LNCaP clone FGC (cell line): ENCODE data around the gene ARFGEF2.

Experiments used
- DNase-seq: peaks from one replicate; pipeline ENCODE4 v3.0.0-alpha.2; 2011; ENCODE audit warnings: low read depth
- H3K4me3 ChIP-seq: 2 replicates; pipeline ENCODE4 v1.5.1; 2011; ENCODE audit warnings: mild to moderate bottlenecking, low read depth, low read length, control low read depth
- TF ChIP-seq, protein P1 (sequence below): IDR thresholded peaks from 2 replicates; pipeline ENCODE4 v1.5.1; 2012; ENCODE audit warnings: mild to moderate bottlenecking; ENCODE audit not compliant: control insufficient read depth, insufficient read depth; ENCODE audit errors: extremely low read depth

Gene ARFGEF2

DNA sequence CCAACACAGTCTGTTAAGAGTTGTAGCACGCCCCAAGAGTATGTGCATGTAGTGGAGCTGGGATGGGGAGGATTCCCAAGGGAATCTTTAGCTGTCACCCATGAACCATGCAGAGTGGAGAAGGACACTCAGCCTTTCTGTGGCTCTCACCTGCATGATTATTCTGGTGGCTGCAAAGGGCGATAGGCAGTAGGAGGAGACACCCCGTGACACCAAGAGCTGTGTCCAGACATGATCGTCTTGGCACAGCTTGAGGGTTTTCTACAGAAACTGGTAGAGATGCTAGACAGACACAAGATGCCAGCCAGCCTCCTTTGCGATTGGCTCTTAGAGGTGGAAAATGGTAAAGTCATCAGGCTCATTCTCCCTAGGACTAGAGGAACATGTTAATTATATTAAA, 121.5 kb downstream of the ARFGEF2 start:
- H3K4me3 ChIP-seq, result no peak overlapping the region
- TF ChIP-seq, protein P1, sequence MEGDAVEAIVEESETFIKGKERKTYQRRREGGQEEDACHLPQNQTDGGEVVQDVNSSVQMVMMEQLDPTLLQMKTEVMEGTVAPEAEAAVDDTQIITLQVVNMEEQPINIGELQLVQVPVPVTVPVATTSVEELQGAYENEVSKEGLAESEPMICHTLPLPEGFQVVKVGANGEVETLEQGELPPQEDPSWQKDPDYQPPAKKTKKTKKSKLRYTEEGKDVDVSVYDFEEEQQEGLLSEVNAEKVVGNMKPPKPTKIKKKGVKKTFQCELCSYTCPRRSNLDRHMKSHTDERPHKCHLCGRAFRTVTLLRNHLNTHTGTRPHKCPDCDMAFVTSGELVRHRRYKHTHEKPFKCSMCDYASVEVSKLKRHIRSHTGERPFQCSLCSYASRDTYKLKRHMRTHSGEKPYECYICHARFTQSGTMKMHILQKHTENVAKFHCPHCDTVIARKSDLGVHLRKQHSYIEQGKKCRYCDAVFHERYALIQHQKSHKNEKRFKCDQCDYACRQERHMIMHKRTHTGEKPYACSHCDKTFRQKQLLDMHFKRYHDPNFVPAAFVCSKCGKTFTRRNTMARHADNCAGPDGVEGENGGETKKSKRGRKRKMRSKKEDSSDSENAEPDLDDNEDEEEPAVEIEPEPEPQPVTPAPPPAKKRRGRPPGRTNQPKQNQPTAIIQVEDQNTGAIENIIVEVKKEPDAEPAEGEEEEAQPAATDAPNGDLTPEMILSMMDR, result no peak
- DNase-seq, result no peak

DNA sequence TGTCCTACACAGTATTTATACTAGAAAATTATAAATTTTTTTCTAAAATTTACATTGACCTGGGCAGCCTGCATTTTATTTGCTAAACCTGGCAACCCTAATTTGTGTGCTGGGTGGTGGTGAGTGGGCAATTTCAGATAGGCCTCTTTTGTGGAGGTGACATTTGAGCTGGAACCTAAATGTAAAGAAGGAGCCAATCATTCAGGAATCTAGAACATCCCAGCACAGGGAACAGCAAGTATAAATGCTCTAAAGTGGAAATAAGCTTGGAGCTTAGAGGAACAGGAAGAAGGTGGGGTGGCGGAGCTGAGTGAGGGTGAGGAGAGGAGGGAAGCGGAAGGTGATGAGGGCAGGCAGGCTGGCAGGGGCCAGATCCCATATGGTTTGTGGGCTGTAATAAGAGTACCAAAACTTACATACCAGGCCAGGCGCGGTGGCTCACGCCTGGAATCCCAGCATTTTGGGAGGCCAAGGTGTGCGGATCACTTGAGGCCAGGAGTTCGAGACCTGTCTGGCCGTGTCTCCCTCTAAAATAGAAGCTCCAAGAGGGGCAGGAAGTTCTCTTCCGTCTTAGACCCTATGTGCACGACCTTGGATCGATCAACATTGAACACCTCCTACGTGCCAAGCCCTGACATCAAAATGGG, 124.1 kb downstream of the ARFGEF2 start:
- DNase-seq, result no peak
- H3K4me3 ChIP-seq, result peak overlapping the region; percentile 69
- TF ChIP-seq, protein P1, result no peak

DNA sequence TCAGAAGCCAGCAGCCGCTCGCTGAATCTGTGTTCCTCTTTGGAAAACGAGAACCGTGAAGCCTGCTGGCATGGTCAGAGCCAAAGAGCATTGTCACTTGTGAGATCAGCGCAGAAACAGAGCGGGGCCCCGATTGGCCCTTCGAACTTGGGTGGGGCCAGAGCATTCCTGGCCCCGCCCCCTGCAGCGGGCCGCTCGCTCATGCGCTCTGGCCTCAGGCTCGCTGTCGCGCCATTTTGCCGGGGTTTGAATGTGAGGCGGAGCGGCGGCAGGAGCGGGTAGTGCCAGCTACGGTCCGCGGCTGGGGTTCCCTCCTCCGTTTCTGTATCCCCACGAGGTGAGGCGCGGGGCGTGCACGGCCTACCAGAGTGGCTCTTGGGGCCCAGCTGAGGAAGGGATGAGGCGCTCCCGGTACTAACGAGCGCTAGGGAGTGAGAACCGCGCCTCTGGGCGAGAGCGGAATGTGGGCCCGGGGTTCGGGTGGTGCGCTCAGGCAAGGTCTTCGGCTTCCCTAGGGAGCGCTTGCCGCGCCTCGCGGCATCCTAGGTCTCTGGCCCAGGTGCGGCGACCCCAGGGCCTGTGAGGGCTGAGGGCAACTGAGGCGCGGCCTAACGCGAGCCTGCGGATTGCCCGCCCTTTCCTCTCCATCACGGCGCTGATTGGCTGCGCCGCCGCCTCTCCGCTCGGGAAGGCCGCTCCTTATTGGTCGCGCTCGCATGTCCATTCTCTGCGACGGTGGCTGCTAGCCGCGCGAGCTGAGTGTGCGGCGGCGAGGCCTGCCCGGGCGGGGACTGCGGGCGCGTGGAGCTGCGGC, 124.8 kb downstream of the ARFGEF2 start, which contains the start of gene CSE1L:
TSS of gene CSE1L (plus strand) at position 226 of the 814 bp plus-strand sequence. CDS start 12,152 bp downstream, outside the sequence.
- peak; percentile 88 for DNase-seq
- peak within 1 kb of the TSS; percentile 69 for H3K4me3 ChIP-seq
- TF ChIP-seq, protein P1, result no peak

DNA sequence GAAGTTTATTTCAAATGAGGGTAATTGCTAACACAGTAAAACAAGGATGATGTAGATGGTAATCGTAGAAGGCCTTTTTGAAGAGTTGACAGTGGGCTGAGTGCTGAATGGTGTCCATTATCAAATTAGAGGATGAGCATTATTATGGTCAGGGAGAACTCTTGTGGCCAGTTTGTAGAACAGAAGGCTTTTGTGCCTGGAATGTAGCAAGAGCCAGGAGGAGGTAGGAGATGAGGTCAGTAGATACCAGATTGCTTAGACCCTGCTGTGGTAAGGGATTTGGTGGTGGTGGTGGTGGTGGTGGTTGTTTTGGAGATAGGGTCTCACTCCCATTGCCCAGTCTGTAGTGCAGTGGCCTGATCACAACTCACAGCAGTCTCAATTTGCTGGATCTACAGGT, 130.8 kb downstream of the ARFGEF2 start:
- H3K4me3 ChIP-seq, result no peak overlapping the region
- DNase-seq, result no peak
- TF ChIP-seq, protein P1, result no peak

DNA sequence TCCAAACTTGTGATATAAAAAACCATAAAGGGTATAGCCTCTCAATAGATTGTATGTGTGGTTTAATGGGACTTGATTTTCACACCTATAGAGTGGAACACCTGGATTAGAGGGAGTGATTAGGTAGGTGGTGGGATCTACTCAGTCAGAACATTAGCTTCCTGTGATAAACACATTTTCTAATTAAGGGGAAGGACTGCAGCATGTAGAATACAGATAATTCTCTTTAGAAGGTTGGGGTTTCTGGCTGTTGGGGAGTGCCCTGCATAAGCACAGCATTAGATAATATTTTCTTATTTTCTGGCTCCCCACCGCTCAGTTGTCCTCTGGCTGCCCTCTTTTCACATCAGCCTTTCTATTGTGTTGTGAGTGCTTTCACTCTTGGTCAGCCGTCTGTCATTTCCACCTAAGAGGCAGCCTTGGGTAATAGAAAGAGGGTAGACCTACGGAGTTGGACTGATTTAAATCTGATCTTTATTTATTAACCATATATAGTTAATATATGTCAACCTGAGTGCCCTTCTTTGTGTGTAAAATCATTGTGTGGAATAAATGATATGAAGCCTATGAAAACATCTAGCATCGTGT, 132.6 kb downstream of the ARFGEF2 start:
- H3K4me3 ChIP-seq, result no peak overlapping the region
- TF ChIP-seq, protein P1, result no peak

DNA sequence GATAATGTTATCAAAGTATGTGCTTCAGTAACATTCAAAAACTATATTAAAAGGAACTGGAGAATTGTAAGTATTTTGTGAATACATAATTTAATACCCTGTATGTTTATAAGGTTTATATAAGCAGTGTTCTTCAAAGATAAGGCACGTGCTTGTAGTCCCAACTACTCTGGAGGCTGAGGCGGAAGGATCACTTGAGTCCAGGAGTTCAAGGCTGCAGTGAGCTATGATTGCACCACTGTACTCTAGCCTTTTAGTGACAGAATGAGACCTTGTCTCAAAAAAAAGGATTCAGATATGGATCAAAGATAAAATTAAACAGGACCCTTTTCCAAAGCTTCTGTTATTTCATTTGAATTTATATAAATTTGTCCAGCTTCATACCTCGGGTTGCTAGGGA, 141.8 kb downstream of the ARFGEF2 start:
- no peak overlapping the region for H3K4me3 ChIP-seq
- TF ChIP-seq, protein P1, result no peak
- no peak for DNase-seq

More for the DNA sequence above, 132.6 kb downstream of the ARFGEF2 start:
- no peak for DNase-seq
